NCI-H82 (cell line): Measurements from ENCODE around the gene CD81.
"Not testable (repeated sequence)": the region's sequence is repeated elsewhere in the genome, so short reads cannot be mapped to it uniquely, and the experiment has no call there.

Experiments used
- DNase-seq: peaks from one replicate; lab custom pipeline; 2025; lab: John Stamatoyannopoulos, UW

Gene CD81

GRCh38 chr11:2357651-2358050 lies 19.5 kb upstream of the CD81 start:
- not testable (repeated sequence) for DNase-seq

- DNase-seq = no peak
Measured at GRCh38 chr11:2358754-2359442, 18.2 kb upstream of the CD81 start.

GRCh38 chr11:2359557-2359956 lies 17.6 kb upstream of the CD81 start:
- no peak for DNase-seq

DNA sequence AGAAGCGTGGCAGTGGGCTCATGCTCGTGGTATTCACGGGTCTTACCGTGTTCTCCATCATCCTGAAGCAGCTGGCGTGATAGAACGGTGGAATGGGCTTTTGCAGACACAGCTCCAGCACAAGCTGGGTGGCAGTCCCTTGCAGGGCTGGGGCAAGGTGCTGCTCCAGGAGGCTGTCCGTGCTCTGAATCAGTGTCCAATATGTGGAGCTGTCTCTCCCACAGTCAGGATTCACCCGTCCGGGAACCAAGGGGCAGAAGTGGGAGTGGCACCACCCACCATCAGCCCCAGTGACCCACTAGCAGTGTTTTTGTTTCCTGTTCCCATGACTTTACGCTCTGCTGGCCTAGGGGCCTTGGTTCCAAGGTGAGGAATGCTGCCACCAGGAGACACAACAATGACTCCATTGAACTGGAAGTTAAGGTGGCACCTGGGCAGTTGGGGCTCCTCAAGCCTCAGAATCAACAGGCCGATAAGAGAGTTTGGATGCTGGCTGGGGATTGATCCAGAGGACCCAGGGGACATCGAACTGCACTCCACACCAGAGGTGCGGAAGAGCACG lies 16.9 kb upstream of the CD81 start:
- no peak for DNase-seq

GRCh38 chr11:2361565-2361964 lies 15.5 kb upstream of the CD81 start:
- DNase-seq = no peak

- DNase-seq = no peak
Measured at GRCh38 chr11:2362414-2362813, 14.7 kb upstream of the CD81 start.

- DNase-seq = no peak
Measured at GRCh38 chr11:2363130-2363529, 14.0 kb upstream of the CD81 start.

GRCh38 chr11:2363577-2364370 lies 13.3 kb upstream of the CD81 start:
- no peak for DNase-seq

DNA sequence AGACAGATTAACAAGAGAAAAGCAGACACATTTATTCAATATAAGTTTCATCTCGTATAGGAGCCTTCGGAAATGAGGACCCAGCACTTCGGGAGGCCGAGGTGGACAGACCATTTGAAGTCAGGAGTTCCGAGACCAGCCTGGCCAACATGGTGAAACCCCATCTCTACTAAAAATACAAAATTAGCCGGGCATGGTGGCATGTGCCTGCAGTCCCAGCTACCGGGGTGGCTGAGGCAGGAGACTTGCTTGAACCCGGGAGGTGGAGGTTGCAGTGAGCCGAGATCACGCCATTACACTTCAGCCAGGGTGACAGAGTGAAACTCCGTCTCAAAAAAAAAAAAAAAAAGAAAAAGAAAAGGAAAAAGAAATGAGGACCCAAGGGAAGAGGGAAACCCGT lies 12.7 kb upstream of the CD81 start:
- DNase-seq = not testable (repeated sequence)

GRCh38 chr11:2365571-2366210 lies 11.4 kb upstream of the CD81 start:
- no peak for DNase-seq

GRCh38 chr11:2366276-2366675 lies 10.8 kb upstream of the CD81 start:
- no peak for DNase-seq

- no peak for DNase-seq
Measured at GRCh38 chr11:2366733-2367132, 10.4 kb upstream of the CD81 start.

- DNase-seq = no peak
Measured at GRCh38 chr11:2367266-2368160, 9.6 kb upstream of the CD81 start.

DNA sequence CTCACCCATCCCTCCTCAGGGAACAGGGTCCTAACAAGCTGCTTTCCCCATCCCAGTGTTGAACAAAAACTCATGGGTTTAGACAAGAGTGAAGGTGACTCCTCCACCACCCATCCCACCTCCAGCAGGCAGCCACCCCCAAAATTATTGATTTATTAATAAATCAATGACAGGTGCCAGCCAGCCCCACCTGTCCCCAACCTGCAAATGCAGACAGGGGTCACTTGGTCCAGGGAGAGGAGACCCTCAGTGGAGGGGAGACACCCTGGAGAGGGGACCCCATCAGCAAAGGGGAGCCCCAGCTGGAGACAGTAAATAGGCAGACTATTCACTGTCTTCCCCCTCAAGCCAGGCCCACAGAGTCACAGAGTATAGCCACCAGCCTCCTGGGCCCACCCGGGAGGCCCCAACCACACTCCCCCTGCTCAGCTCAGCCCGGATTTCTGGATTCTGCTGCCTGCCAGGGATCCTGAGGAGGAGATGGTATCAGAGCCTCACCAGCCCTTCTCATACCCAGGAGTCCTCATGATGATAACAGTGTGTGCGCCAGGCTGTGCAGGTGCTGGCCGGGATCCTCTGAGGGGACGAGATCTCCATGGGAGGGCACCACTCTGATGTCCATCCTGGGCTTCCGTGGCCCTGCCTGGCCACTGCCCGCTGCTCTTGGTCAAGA lies 8.8 kb upstream of the CD81 start:
- no peak for DNase-seq

- no peak for DNase-seq
Measured at GRCh38 chr11:2368851-2369180, 8.3 kb upstream of the CD81 start.

- DNase-seq = no peak
Measured at GRCh38 chr11:2369320-2369719, 7.8 kb upstream of the CD81 start.

DNA sequence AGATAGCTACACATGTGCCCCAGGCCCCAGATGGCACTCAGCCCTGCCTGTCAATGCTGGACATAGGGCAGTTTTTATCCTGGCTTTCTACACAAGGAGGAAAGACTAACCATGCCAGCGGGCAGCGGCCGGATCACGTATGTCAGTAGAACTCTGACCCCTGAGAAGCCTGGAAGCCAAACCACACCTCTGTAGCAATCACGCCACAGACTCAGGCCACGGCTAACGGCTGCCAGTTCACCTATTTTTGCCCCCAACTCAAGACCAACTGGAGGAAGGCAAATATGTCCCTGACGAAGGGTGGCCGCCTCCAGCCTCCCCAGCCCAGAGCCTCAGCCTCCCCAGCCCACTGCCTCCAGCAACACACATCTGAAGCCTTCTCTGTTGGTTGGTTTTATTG lies 7.2 kb upstream of the CD81 start:
- DNase-seq = no peak

DNA sequence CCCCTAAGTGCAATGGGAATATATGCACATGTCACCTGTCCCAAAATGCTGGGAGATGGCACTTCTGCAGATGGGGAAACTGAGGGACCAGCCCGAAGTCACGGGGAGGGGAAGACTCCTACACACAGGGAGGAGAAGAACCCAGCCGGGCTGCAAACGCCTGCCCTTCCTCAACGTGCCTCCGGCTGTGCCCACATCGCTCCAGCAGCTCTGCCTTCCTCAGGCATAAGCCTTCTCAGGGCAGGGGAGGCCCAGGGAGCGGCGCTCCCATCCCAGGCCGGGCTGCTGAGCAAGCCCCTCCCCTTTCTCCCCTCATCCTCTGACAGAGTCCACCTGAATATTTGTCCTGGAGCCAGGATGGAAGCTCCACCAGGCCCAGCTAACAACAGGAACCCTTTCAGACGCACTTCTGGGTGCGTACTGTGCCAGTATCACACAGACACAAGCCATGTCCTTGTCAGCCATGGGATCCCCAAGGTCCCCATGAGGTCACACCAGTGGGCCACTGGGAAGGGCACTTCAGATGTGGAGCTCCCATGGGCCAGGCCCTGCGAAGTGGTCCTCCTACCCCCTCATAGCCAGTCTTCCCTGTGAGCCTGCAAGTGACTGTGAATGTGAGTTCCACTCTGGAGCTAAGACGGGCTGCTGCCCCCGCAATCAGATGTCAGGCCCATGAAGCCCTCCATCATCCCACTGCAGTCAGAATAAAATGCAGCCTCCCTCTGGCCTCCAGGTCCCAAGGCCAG lies 2.5 kb upstream of the CD81 start:
- no peak for DNase-seq

- no peak for DNase-seq
Measured at GRCh38 chr11:2375341-2375853, 1.7 kb upstream of the CD81 start.

DNA sequence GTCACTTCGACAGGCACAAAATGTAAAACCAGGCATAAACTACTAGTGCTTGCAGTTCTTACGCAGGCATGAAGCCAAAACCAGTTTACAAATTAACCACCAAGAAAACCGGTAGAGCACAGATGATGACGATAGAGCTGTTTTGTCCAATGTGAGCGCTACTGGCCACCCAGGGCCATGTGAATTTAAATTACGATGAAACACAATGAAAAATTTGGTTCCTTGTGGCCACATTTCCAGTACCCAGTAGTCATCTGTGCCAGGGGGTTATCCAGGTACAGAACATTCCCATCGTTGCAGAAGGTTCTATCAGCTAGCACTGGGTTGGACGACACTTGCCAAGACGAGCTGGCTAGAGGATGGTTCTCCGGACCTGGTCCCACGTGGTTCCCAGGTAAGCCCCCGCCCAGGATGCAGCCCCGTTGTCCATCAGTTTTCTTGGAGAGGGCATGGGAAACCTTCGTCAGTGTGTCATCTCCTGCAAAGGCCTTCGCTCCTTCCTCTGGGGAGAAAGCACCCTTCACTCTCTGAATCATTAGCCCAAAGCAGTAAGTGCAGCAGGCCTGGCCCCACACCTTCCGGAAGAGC lies 1.1 kb upstream of the CD81 start:
- no peak for DNase-seq
